Upper lobe of left lung (tissue), 6 donors: Measurements from ENCODE around the gene CLASP1. TPM values are rescaled to one million over a fixed set of nuclear protein-coding genes. Genes with fewer than 3 reads are reported as not detected.

ENCODE experiments used
- ATAC-seq, 2 donors: fragments of 200-7000 bp; cut with Tn5 transposase; one replicate each; pipeline ENCODE4 v1.9.1; 2022; ENCODE audit warnings: mild to moderate bottlenecking in 2 of 2, moderate library complexity in 2 of 2; ENCODE audit not compliant: low FRiP score in 2 of 2
- DNase-seq, 2 donors: peaks; one replicate each; pipeline ENCODE4 v3.0.0-alpha.2; 2019 to 2020
- H3K27ac ChIP-seq, 4 donors: fragments of 200-600 bp; sonication (generic); one replicate each; pipeline ENCODE4 v1.5.1; 2016 to 2019
- H3K27me3 ChIP-seq, 4 donors: fragments of 200-600 bp; sonication (generic); one replicate each; pipeline ENCODE4 v1.5.1; 2017 to 2019
- H3K36me3 ChIP-seq, 4 donors: fragments of 200-600 bp; sonication (generic); one replicate each; pipeline ENCODE4 v1.5.1; 2016 to 2019
- H3K4me1 ChIP-seq, 4 donors: fragments of 200-600 bp; sonication (generic); one replicate each; pipeline ENCODE4 v1.5.1; 2018 to 2019
- H3K4me3 ChIP-seq, 4 donors: fragments of 200-600 bp; sonication (generic); one replicate each; pipeline ENCODE4 v1.5.1; 2017 to 2019; ENCODE audit warnings: mild to moderate bottlenecking in 2 of 4, moderate library complexity in 1 of 4
- H3K9me3 ChIP-seq, 4 donors: fragments of 200-600 bp; sonication (generic); one replicate each; pipeline ENCODE4 v1.5.1; 2018 to 2019
- CTCF ChIP-seq, 6 experiments: fragments of 450-650 bp in 4 of 6; fragments of 200-600 bp in 2 of 6; sonication (generic) in 2 of 6; IDR thresholded peaks; one replicate each; pipeline ENCODE4 v1.5.1; 2016 to 2019; ENCODE audit warnings: antibody characterized with exemption in 6 of 6
- EP300 ChIP-seq, 4 donors: sonication (generic); formaldehyde crosslinking; IDR thresholded peaks; one replicate each; pipeline ENCODE4 v1.5.1; 2017; ENCODE audit warnings: antibody characterized with exemption in 4 of 4, control low read depth in 2 of 4
- POLR2A ChIP-seq, 4 donors: fragments of 450-650 bp; IDR thresholded peaks; one replicate each; pipeline ENCODE4 v1.5.1; 2016 to 2017; ENCODE audit warnings: antibody characterized with exemption in 4 of 4, mild to moderate bottlenecking in 2 of 4
- POLR2AphosphoS5 ChIP-seq, 2 donors: sonication (generic); formaldehyde crosslinking; IDR thresholded peaks; one replicate each; pipeline ENCODE4 v1.5.1; 2017; ENCODE audit warnings: antibody characterized with exemption in 2 of 2
- WGBS, 2 donors: methylation state at CpG; one replicate each; pipeline ENCODE4 v1.1.5; 2017 to 2018; 5-methylcytosine and 5-hydroxymethylcytosine counted together
- total RNA-seq, 6 donors: library from RNA; depleted of rRNA in 4 of 6; stranded (reverse); fragments of >200 nt in 4 of 6; gene quantifications; one replicate each; pipeline versions ENCODE4 v1.1.0 to v1.2.1, GENCODE V29; 2016 to 2021
- donor health status: DM: no; HTN: no; CAD: no; lungs with moderate emphysema.
- donor health status: DM: no; HTN: yes; CAD: no; lungs with severe emphysema.

The CLASP1 gene
- total RNA-seq, 6 donors from 2014 or later, result 36.3 to 95.3 (median 46.8) TPM

GRCh38 chr2:121429927-121430520 lies 219.2 kb downstream of the CLASP1 start:
- no peak overlapping the region for H3K4me3 ChIP-seq
- no peak overlapping the region for H3K27ac ChIP-seq
- no peaks in the 10 kb centered on the region for H3K27me3 ChIP-seq
- no peak for TF ChIP-seq EP300 (IDR thresholded peaks at IDR 0.05)
- no peak for TF ChIP-seq POLR2AphosphoS5 (IDR thresholded peaks at IDR 0.05)
- TF ChIP-seq POLR2A (IDR thresholded peaks at IDR 0.05), result no peak
- TF ChIP-seq CTCF (IDR thresholded peaks at IDR 0.05), result no peak
- 91 to 97% methylated on average over 16 of the region's 16 CpGs for WGBS, 2 donors
- H3K4me1 ChIP-seq, result no peaks in the 10 kb centered on the region
- H3K36me3 ChIP-seq, result peaks cover 13 to 49% (median 18%) of the 10 kb centered on the region in 4 donors
- no peak for ATAC-seq
- no peaks in the 10 kb centered on the region for H3K9me3 ChIP-seq
- DNase-seq, result peak in 1 of 2 donors; percentile 43

- WGBS, 2 donors, result 90 to 94% methylated on average over 8 of the region's 8 CpGs
- ATAC-seq (no peak), DNase-seq (no peak)
- Histone ChIP-seq H3K27me3 (no peaks in the 10 kb centered on the region), H3K4me1 (no peaks in the 10 kb centered on the region), H3K9me3 (no peaks in the 10 kb centered on the region), H3K27ac (no peak overlapping the region), H3K36me3 (peaks cover 13 to 56% (median 18%) of the 10 kb centered on the region in 4 donors), H3K4me3 (no peak overlapping the region)
- no peak for TF ChIP-seq EP300 (IDR thresholded peaks at IDR 0.05)
- no peak for TF ChIP-seq CTCF (IDR thresholded peaks at IDR 0.05)
- TF ChIP-seq POLR2AphosphoS5 (IDR thresholded peaks at IDR 0.05), result no peak
- TF ChIP-seq POLR2A (IDR thresholded peaks at IDR 0.05), result no peak
These were observed 220.0 kb downstream of the CLASP1 start for GRCh38 chr2:121429119-121429903.

- WGBS, 2 donors, result 89 to 96% methylated on average over 2 of the region's 2 CpGs
- Histone ChIP-seq H3K27me3 (no peaks in the 10 kb centered on the region), H3K4me3 (no peak overlapping the region), H3K9me3 (no peaks in the 10 kb centered on the region), H3K27ac (no peak overlapping the region), H3K36me3 (peaks cover 13 to 61% (median 18%) of the 10 kb centered on the region in 4 donors), H3K4me1 (no peaks in the 10 kb centered on the region)
- DNase-seq (no peak), ATAC-seq (no peak)
- TF ChIP-seq EP300 (IDR thresholded peaks at IDR 0.05) (no peak), POLR2A (IDR thresholded peaks at IDR 0.05) (no peak), POLR2AphosphoS5 (IDR thresholded peaks at IDR 0.05) (no peak)
These were observed 222.0 kb downstream of the CLASP1 start for GRCh38 chr2:121427187-121427689.

GRCh38 chr2:121420486-121420885 lies 228.8 kb downstream of the CLASP1 start:
- no peaks in the 10 kb centered on the region for H3K4me1 ChIP-seq
- H3K4me3 ChIP-seq, result no peak overlapping the region
- TF ChIP-seq EP300 (IDR thresholded peaks at IDR 0.05) (no peak), POLR2A (IDR thresholded peaks at IDR 0.05) (no peak), POLR2AphosphoS5 (IDR thresholded peaks at IDR 0.05) (no peak), CTCF (IDR thresholded peaks at IDR 0.05) (no peak)
- ATAC-seq, result no peak
- no peak overlapping the region for H3K27ac ChIP-seq
- H3K36me3 ChIP-seq, result peaks cover 5 to 54% (median 16%) of the 10 kb centered on the region in 4 donors
- no peaks in the 10 kb centered on the region for H3K27me3 ChIP-seq
- DNase-seq, result no peak
- 88 to 91% methylated on average over 5 of the region's 5 CpGs for WGBS, 2 donors
- no peaks in the 10 kb centered on the region for H3K9me3 ChIP-seq

GRCh38 chr2:121419081-121419699 lies 230.1 kb downstream of the CLASP1 start:
- ATAC-seq (no peak), DNase-seq (no peak)
- TF ChIP-seq CTCF (IDR thresholded peaks at IDR 0.05) (no peak), EP300 (IDR thresholded peaks at IDR 0.05) (no peak), POLR2AphosphoS5 (IDR thresholded peaks at IDR 0.05) (no peak), POLR2A (IDR thresholded peaks at IDR 0.05) (no peak)
- no peak overlapping the region for H3K4me3 ChIP-seq
- no peaks in the 10 kb centered on the region for H3K9me3 ChIP-seq
- no peaks in the 10 kb centered on the region for H3K27me3 ChIP-seq
- peaks cover 5 to 55% (median 18%) of the 10 kb centered on the region in 4 donors for H3K36me3 ChIP-seq
- no peak overlapping the region for H3K27ac ChIP-seq
- no peaks in the 10 kb centered on the region for H3K4me1 ChIP-seq
- WGBS, 2 donors, result 90 to 96% methylated on average over 3 of the region's 3 CpGs
